ENCODE data around the gene MEI4. TPM values are rescaled to one million over a fixed set of nuclear protein-coding genes. Genes with fewer than 3 reads are reported as not detected.

MEI4 gene
- total RNA-seq = 1 to 10 TPM in 1 of 2 donors, not detected in 1; 3.0 TPM

GRCh38 chr6:77652739-77653138 is at the start of gene MEI4:
TSS of gene MEI4 (plus strand) at chr6:77653039. CDS start at chr6:77690672, 37,633 bp downstream.
- 80% methylated on average over 2 of the region's 2 CpGs for WGBS
- Histone ChIP-seq H3K36me3 (no peaks in the 10 kb centered on the region), H3K4me1 (replicated peaks) (no peaks in the 10 kb centered on the region), H3K4me3 (no peak within 1 kb of the TSS), H3K9me3 (peaks cover 2% of the 10 kb centered on the region), H3K27ac (no peak within 1 kb of the TSS), H3K27me3 (replicated peaks; ENCODE audit: insufficient read depth) (no peaks in the 10 kb centered on the region)
- TF ChIP-seq POLR2AphosphoS5 (IDR thresholded peaks at IDR 0.05) = no peak
- TF ChIP-seq POLR2A (IDR thresholded peaks at IDR 0.05) = no peak
- TF ChIP-seq CTCF (IDR thresholded peaks at IDR 0.05) = no peak
- no peak for DNase-seq (ENCODE audit: low spot score)
- intact Hi-C loops (cut with DNase I) = no loop called here

GRCh38 chr6:77604476-77604875 is 48.4 kb upstream of the MEI4 start:
- 56% methylated on average over 4 of the region's 4 CpGs for WGBS
- intact Hi-C loops (cut with DNase I) = no loop called here
- Histone ChIP-seq H3K9me3 (no peaks in the 10 kb centered on the region), H3K27ac (no peak overlapping the region), H3K27me3 (replicated peaks; ENCODE audit: insufficient read depth) (no peaks in the 10 kb centered on the region), H3K4me3 (no peak overlapping the region), H3K36me3 (no peaks in the 10 kb centered on the region), H3K4me1 (replicated peaks) (no peaks in the 10 kb centered on the region)
- no peak for TF ChIP-seq POLR2AphosphoS5 (IDR thresholded peaks at IDR 0.05)
- TF ChIP-seq CTCF (IDR thresholded peaks at IDR 0.05) = no peak
- TF ChIP-seq POLR2A (IDR thresholded peaks at IDR 0.05) = no peak
- DNase-seq (ENCODE audit: low spot score) = no peak

- intact Hi-C loops (cut with DNase I) = no loop called here
- 86% methylated on average over 5 of the region's 5 CpGs for WGBS
- Histone ChIP-seq H3K4me3 (no peak overlapping the region), H3K27me3 (replicated peaks; ENCODE audit: insufficient read depth) (no peaks in the 10 kb centered on the region), H3K4me1 (replicated peaks) (no peaks in the 10 kb centered on the region), H3K36me3 (no peaks in the 10 kb centered on the region), H3K27ac (no peak overlapping the region), H3K9me3 (no peaks in the 10 kb centered on the region)
- no peak for DNase-seq (ENCODE audit: low spot score)
- TF ChIP-seq POLR2A (IDR thresholded peaks at IDR 0.05) = no peak
- TF ChIP-seq POLR2AphosphoS5 (IDR thresholded peaks at IDR 0.05) = no peak
- no peak for TF ChIP-seq CTCF (IDR thresholded peaks at IDR 0.05)
Measured at GRCh38 chr6:77607004-77607403, 45.8 kb upstream of the MEI4 start.

- DNase-seq (ENCODE audit: low spot score) = no peak
- no peaks in the 10 kb centered on the region for H3K4me1 ChIP-seq (replicated peaks)
- no peaks in the 10 kb centered on the region for H3K9me3 ChIP-seq
- WGBS = 91% methylated on average over 1 of the region's 1 CpG
- H3K27me3 ChIP-seq (replicated peaks; ENCODE audit: insufficient read depth) = no peaks in the 10 kb centered on the region
- H3K4me3 ChIP-seq = no peak overlapping the region
- no peaks in the 10 kb centered on the region for H3K36me3 ChIP-seq
- H3K27ac ChIP-seq = no peak overlapping the region
- TF ChIP-seq POLR2AphosphoS5 (IDR thresholded peaks at IDR 0.05) (no peak), POLR2A (IDR thresholded peaks at IDR 0.05) (no peak), CTCF (IDR thresholded peaks at IDR 0.05) (no peak)
- intact Hi-C loops (cut with DNase I) = no loop called here
Measured at GRCh38 chr6:77609106-77609505, 43.7 kb upstream of the MEI4 start.

GRCh38 chr6:77619114-77619513 is 33.7 kb upstream of the MEI4 start:
- no peak overlapping the region for H3K27ac ChIP-seq
- TF ChIP-seq POLR2A (IDR thresholded peaks at IDR 0.05) = no peak
- TF ChIP-seq POLR2AphosphoS5 (IDR thresholded peaks at IDR 0.05) = no peak
- no peak for TF ChIP-seq CTCF (IDR thresholded peaks at IDR 0.05)
- 36% methylated on average over 2 of the region's 2 CpGs for WGBS
- no peak for DNase-seq (ENCODE audit: low spot score)
- no peaks in the 10 kb centered on the region for H3K27me3 ChIP-seq (replicated peaks; ENCODE audit: insufficient read depth)
- H3K9me3 ChIP-seq = no peaks in the 10 kb centered on the region
- no peak overlapping the region for H3K4me3 ChIP-seq
- intact Hi-C loops (cut with DNase I) = no loop called here
- H3K36me3 ChIP-seq = no peaks in the 10 kb centered on the region
- no peaks in the 10 kb centered on the region for H3K4me1 ChIP-seq (replicated peaks)

Data from prostate gland (tissue), 2 donors.